Breast epithelium (tissue), 4 donors: ENCODE measurements around the gene DNAI2. TPM values are rescaled to one million over a fixed set of nuclear protein-coding genes. Genes with fewer than 3 reads are reported as not detected.

Experiments used
- DNase-seq, 2 donors: peaks; one replicate each; pipeline ENCODE4 v3.0.0-alpha.2; 2019; ENCODE audit warnings: low spot score in 2 of 2
- H3K27ac ChIP-seq, 2 donors: fragments of 200-600 bp; sonication (generic) in 1 of 2; one replicate each; pipeline ENCODE4 v1.5.1; 2016 to 2019; ENCODE audit warnings: mild to moderate bottlenecking in 1 of 2
- H3K27me3 ChIP-seq, 2 donors: fragments of 200-600 bp; sonication (generic) in 1 of 2; one replicate each; pipeline versions ENCODE4 v1.5.1 to v1.6.0; 2017 to 2019; ENCODE audit warnings: control low read depth in 1 of 2, mild to moderate bottlenecking in 1 of 2
- H3K36me3 ChIP-seq: fragments of 200-600 bp; one replicate; pipeline ENCODE4 v1.5.1; 2019
- H3K4me1 ChIP-seq, 2 donors: fragments of 200-600 bp; sonication (generic); one replicate each; pipeline ENCODE4 v1.5.1; 2016 to 2019; ENCODE audit warnings: control low read depth in 1 of 2
- H3K4me3 ChIP-seq, 3 donors: fragments of 200-600 bp; sonication (generic); 1 replicate in 2 of 3; 2 replicates in 1 of 3; pipeline ENCODE4 v1.5.1; 2016 to 2019; ENCODE audit warnings: mild to moderate bottlenecking in 3 of 3, moderate library complexity in 2 of 3
- H3K9me3 ChIP-seq, 2 donors: fragments of 200-600 bp; sonication (generic) in 1 of 2; one replicate each; pipeline ENCODE4 v1.5.1; 2016 to 2019; ENCODE audit warnings: control low read depth in 1 of 2
- CTCF ChIP-seq, 3 donors: fragments of 450-650 bp; IDR thresholded peaks; one replicate each; pipeline ENCODE4 v1.5.1; 2016 to 2017; ENCODE audit warnings: antibody characterized with exemption in 3 of 3, mild to moderate bottlenecking in 3 of 3, moderate library complexity in 3 of 3
- POLR2A ChIP-seq: fragments of 450-650 bp; IDR thresholded peaks from one replicate; pipeline ENCODE4 v1.6.1; 2016; ENCODE audit warnings: antibody characterized with exemption, mild to moderate bottlenecking, moderate library complexity
- POLR2AphosphoS5 ChIP-seq, 3 donors: sonication (generic); formaldehyde crosslinking; IDR thresholded peaks; one replicate each; pipeline ENCODE4 v1.6.1; 2017; ENCODE audit warnings: antibody characterized with exemption in 3 of 3
- intact Hi-C: fragments of 100-400 bp; cut with DNase I; formaldehyde crosslinking; loops from one replicate; pipeline ENCODE4 v1.15.1; 2023; ENCODE audit warnings: low total_unique reads
- total RNA-seq, 3 donors: library from RNA; depleted of rRNA; stranded (reverse); fragments of >200 nt; gene quantifications; one replicate each; pipeline ENCODE4 v1.1.0, GENCODE V29; 2016

Gene DNAI2
- total RNA-seq, 3 donors from 2014 or later = not detected

DNA sequence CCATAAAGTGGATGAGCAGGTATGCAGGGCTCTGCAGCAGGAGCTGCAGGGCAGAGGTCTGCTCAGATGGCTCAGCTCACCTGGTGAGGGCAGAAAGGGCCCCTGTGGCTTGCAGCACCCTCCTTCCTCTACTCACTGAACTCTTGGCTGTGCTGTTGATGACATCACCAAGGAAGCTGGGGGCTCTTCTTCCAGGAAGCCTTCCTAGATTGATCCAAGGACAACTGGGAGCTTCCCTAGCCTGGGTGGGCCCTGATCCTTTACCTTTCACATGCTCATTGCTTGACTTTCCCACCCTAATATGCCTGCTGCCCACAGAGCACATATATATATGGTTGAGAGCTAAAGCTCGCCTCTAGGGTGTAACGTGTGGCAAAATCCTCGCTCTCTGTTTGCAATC, 54.5 kb downstream of the DNAI2 start:
- Histone ChIP-seq H3K36me3 (no peaks in the 10 kb centered on the region), H3K4me3 (no peak overlapping the region), H3K4me1 (no peaks in the 10 kb centered on the region), H3K27ac (no peak overlapping the region), H3K27me3 (peaks cover 0 to 32% of the 10 kb centered on the region in 2 donors), H3K9me3 (no peaks in the 10 kb centered on the region)
- intact Hi-C loops = no loop called here
- TF ChIP-seq CTCF (IDR thresholded peaks at IDR 0.05) (no peak), POLR2A (no peak), POLR2AphosphoS5 (IDR thresholded peaks at IDR 0.05) (no peak)
- DNase-seq = no peak

- no peak for DNase-seq
- H3K4me3 ChIP-seq = no peak overlapping the region
- H3K4me1 ChIP-seq = no peaks in the 10 kb centered on the region
- intact Hi-C loops = no loop called here
- H3K27ac ChIP-seq = no peak overlapping the region
- peaks cover 0 to 6% of the 10 kb centered on the region in 2 donors for H3K9me3 ChIP-seq
- H3K36me3 ChIP-seq = no peaks in the 10 kb centered on the region
- TF ChIP-seq CTCF (IDR thresholded peaks at IDR 0.05) = no peak
- TF ChIP-seq POLR2A = no peak
- TF ChIP-seq POLR2AphosphoS5 (IDR thresholded peaks at IDR 0.05) = no peak
- peaks cover 0 to 32% of the 10 kb centered on the region in 2 donors for H3K27me3 ChIP-seq
Observed at GRCh38 chr17:74329378-74329777, 55.3 kb downstream of the DNAI2 start.

DNA sequence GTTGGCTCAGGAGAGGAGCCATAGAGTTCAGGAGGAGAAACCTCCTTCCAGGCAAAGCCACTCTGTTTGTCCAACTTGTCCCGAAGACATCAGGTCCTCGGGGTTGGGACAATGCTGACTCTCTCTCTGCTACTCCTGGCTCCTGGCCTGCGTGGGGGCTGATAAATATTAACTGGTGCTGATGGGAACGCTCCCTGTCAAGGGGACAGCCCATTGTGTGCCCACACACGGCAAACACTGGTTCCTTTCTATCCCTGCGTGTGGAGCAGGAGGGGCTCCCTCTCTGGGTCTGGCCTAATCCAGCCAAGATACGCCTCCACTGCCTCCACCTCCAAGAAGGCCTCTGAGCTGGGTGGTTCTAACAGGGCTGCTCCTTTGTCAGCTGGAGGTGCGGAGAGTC, 56.4 kb downstream of the DNAI2 start:
- Histone ChIP-seq H3K27ac (no peak overlapping the region), H3K4me3 (no peak overlapping the region), H3K36me3 (no peaks in the 10 kb centered on the region), H3K27me3 (peaks cover 0 to 30% of the 10 kb centered on the region in 2 donors), H3K9me3 (peaks cover 0 to 15% of the 10 kb centered on the region in 2 donors), H3K4me1 (no peaks in the 10 kb centered on the region)
- intact Hi-C loops = no loop called here
- DNase-seq = no peak
- TF ChIP-seq CTCF (IDR thresholded peaks at IDR 0.05) (no peak), POLR2AphosphoS5 (IDR thresholded peaks at IDR 0.05) (no peak), POLR2A (no peak)

GRCh38 chr17:74332017-74332650, 58.1 kb downstream of the DNAI2 start:
- Histone ChIP-seq H3K4me3 (no peak overlapping the region), H3K36me3 (no peaks in the 10 kb centered on the region), H3K27ac (no peak overlapping the region), H3K4me1 (no peaks in the 10 kb centered on the region), H3K9me3 (peaks cover 0 to 15% of the 10 kb centered on the region in 2 donors), H3K27me3 (peaks cover 0 to 18% of the 10 kb centered on the region in 2 donors)
- intact Hi-C loops = no loop called here
- no peak for DNase-seq
- TF ChIP-seq POLR2AphosphoS5 (IDR thresholded peaks at IDR 0.05) = no peak
- TF ChIP-seq CTCF (IDR thresholded peaks at IDR 0.05) = no peak
- no peak for TF ChIP-seq POLR2A

DNA sequence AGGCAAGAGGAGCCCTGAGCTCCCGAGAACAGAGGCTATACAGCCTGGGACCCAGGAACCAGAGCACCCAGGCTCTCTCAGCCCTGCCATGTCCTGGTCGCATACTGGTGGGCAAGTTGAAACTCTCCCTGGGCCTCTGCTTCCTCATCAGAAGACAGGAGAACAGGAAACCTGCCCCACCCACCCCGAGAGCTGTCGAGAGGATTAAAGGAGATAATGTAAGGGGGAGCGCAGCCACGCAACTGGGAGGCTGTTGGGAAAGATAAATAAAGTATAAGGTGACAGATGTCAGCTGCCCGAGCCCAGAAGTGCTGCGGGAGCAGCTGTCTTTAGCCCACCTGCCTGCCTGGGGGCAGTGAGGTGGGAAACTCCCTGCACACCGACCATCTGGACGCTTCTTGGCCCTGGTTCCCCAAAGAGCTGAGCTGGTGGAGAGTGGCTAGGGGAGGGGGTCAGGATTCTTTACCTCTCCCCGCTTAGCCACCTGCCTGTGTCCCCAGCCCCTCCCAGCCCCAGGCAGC, 58.8 kb downstream of the DNAI2 start:
- no peak for DNase-seq
- Histone ChIP-seq H3K36me3 (no peaks in the 10 kb centered on the region), H3K27me3 (peaks cover 0 to 23% of the 10 kb centered on the region in 2 donors), H3K4me3 (no peak overlapping the region), H3K4me1 (no peaks in the 10 kb centered on the region), H3K27ac (no peak overlapping the region), H3K9me3 (peaks cover 0 to 15% of the 10 kb centered on the region in 2 donors)
- intact Hi-C loops = no loop called here
- TF ChIP-seq POLR2A = no peak
- no peak for TF ChIP-seq CTCF (IDR thresholded peaks at IDR 0.05)
- no peak for TF ChIP-seq POLR2AphosphoS5 (IDR thresholded peaks at IDR 0.05)
